Measurements from ENCODE around the gene GRIN3B.
"Not testable (repeated sequence)": the region's sequence is repeated elsewhere in the genome, so short reads cannot be mapped to it uniquely, and the experiment has no call there.

GRIN3B gene

DNA sequence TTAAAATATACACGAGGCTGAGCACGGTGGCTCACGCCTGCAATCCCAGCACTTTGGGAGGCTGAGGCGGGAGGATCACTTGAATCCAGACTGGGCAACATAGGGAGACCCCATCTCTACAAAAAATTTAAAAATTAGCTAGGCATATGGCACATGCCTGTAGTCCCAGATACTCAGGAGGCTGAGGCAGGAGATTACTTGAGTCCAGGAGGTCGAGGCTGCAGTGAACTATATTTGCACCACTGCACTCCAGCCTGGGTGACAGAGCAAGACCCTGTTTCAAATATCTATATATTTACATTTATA is 23.6 kb downstream of the GRIN3B start:
- not testable (repeated sequence) for DNase-seq

DNA sequence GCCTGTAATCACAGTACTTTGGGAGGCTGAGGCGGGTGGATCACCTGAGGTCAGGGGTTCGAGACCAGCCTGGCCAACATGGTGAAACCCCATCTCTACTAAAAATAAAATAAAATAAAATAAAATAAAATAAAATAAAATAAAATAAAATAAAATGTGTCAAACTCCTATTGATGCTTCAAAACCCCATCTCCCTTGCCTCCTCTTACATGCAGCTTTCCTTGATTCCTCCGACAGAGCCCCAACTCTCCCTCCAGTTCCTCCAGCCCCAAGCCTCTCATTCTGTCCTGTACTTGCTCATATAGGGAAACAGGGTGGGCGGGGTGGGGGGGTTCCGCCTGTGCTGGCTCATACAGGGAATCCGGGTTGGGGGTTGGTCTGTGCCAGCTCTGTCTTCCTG is 24.9 kb downstream of the GRIN3B start:
- DNase-seq, result not testable (repeated sequence)

DNA sequence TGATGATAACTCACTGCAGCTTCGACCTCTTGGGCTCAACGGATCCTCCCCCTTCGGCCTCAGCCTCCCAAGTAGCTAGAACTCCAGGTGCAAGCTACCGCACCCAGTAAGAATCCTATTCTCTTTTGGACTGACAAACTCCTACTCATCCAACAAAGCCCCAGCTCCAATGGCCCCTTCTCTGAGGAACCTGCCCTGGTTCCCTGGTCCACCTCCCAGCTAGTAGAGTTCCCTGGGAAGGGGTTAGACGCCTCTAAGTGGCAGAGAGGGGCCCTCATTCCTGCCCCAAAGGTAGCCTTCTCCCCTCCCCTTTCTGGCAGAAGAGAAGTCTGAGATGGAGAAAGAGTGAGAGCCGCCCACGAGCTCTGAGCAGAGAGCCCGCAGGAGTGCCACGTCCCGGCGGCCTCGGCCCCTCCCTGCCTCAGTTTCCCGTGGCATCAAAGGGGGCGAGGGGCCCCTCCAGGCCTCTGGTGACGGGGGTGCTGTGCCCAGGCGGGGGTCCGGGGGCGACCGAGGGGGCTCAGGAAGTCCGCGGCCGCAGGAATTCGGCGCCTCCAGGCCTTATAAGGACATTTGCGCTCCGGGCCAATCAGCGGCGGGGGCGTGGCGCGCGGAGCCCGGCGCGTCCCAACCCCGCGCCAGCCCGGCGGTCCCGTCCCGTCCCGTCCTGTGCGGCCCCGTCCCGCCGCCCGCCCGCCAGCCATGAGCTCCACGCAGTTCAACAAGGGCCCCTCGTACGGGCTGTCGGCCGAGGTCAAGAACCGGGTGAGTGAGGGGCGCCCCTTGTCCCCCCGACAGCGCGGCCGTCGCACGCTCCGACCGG is 26.0 kb downstream of the GRIN3B start, which contains the start of gene CNN2:
Gene CNN2, plus strand, starts transcription at position 649 of the 823 bp plus-strand sequence. Its CDS starts 54 bp downstream, at position 703.
- DNase-seq, result peak; percentile 25

DNA sequence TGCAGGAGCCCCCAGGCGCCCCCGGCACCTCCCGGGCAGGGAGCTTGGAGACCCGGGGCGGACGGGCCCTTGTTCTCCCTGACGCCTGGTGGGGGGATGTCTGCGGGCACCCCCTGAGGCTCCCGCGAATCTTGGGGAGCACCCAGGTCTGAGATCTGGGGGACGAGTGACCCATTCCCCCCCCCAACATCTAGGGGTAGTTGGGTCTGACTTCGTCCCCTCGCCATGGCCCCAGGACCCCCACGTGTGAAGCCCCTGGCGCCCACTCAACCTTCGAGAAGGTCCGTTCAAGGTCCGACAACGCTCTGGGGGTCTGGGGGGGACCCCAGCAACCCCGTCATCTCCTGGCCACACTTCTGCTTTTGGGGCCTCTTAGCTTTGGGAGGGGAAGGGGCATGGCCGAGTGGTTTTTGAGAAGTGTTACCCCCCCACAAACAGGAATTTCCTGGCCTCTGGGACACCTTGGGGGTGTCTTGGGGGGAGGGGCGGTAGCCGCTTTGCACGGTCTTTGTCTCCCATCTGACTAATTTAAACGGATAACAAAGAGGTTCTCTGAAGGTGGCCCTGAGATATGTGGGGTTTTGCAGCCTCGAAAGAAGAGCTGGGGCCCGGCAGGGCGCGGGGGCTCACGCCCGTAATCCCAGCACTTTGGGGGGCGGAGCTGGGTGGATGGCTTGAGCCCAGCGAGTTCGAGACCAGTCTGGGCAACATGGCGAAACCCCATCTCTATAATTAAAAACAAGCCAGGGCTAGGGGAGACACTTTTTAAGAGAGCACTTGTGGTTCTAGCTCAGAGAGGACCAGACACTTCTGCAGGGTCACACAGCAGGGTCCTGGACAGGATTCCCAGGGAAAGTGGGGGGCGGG is 26.8 kb downstream of the GRIN3B start:
- DNase-seq, result no peak

DNA sequence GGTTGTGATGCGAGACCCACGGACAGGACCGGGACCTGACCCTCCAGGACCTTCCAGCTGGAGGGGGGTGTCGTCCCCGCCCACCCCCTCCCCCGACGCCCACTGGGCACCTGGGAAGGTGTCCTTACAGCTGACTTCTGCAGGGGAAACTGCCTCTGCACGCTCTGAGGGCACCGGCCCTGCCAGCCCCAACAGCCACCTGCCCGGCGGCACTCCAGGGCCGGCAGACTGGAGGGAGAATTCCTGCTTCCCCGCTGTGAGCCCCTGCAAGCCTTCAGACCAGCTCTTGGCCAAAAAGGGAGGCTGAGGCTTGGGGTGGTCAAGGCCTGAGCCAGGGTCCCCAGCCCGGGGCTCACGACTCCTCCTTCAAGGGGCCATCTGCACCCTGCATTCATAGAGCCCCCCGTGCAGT is 27.4 kb downstream of the GRIN3B start:
- DNase-seq, result no peak

DNA sequence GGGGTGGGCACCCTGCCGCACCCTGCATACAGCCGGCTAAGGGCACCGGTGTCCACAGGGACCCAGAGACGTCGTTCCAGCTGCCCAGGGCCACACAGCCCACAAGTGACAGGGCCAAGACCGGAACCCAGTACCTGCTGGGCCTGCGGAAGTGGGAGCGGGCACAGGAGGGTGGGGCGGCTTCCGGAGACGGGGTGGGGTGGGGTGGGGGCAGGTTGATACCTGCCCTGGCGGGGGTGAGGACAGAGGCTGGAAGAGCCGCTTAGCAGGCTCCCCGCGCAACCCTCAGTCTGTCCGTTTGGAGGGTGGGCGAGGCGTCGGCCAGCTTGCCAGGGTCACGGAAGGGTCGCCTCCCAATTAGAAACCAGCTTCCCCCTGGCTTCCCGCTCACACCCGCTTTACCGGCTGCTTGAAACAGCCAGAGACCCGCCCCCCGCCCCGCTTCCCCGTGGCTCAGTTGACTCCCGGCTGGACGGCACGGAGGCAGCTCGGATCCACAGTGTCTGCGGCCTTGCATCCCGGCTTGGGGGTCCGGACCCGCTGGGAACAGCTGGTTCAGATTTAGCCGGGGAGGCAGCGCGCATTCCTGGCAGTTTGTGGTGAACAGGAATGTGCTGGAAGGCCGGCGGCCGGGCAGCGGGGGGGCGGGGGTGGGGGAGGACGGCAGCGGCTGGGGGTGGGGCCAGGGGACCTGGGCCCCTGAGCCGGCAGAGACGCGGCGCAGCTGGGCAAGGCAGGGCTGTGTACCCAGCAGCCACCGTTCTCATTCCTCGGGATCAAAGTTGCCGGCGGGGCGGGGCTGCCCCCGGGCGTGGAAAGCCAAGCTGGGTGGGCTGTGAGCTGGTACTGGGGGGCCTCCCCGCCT is 28.1 kb downstream of the GRIN3B start:
- peak; percentile 35 for DNase-seq

DNA sequence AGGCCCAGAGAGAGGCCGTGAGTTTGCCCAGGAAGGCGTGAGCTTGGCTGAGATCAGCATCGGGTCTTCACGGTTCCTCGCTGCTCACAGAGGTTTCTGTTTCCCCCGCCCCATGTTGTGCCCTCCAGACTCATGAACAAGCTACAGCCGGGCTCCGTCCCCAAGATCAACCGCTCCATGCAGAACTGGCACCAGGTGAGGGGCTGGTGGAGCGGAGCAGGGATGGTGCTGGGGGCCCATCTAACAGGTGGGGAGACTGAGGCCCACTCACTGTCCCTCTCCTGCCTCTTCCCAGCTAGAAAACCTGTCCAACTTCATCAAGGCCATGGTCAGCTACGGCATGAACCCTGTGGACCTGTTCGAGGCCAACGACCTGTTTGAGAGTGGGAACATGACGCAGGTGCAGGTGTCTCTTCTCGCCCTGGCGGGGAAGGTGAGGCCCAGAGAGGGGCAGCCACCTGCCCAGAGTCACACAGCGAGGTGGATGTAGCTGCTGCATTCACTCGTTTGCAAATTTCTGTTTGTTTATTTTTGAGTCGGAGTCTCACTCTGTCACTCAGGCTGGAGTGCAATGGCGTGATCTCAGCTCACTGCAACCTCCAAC is 32.1 kb downstream of the GRIN3B start:
- DNase-seq, result no peak

DNA sequence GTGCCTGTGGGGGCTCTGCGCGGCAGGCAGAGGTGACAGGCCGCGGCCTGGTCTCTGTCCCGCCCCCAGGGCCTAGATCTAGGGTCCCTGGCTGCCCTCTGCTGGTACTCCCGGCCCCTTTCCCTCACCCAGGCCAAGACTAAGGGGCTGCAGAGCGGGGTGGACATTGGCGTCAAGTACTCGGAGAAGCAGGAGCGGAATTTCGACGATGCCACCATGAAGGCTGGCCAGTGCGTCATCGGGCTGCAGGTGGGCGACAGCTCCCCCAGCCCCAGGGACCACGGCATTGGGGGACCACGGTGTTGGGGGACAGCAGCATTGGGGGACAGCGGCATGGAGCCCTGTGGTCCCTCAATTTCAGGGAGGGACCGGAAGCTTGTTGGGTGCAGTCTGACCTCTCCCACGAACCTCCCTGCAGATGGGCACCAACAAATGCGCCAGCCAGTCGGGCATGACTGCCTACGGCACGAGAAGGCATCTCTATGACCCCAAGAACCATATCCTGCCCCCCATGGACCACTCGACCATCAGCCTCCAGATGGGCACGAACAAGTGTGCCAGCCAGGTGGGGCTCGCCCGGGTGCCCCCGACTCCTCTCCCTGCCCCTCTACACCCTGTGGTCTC is 35.9 kb downstream of the GRIN3B start:
- no peak for DNase-seq

DNA sequence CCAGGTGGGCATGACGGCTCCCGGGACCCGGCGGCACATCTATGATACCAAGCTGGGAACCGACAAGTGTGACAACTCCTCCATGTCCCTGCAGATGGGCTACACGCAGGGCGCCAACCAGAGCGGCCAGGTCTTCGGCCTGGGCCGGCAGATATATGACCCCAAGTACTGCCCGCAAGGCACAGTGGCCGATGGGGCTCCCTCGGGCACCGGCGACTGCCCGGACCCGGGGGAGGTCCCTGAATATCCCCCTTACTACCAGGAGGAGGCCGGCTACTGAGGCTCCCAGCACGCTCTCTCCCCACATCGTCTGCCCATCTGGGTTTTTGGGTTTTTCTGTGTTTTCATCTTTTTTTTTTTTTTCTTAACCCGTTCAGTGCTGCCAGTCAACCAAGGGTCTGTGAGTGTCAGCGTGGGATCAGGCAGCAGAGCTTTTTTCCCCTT is 37.4 kb downstream of the GRIN3B start:
- no peak for DNase-seq

DNA sequence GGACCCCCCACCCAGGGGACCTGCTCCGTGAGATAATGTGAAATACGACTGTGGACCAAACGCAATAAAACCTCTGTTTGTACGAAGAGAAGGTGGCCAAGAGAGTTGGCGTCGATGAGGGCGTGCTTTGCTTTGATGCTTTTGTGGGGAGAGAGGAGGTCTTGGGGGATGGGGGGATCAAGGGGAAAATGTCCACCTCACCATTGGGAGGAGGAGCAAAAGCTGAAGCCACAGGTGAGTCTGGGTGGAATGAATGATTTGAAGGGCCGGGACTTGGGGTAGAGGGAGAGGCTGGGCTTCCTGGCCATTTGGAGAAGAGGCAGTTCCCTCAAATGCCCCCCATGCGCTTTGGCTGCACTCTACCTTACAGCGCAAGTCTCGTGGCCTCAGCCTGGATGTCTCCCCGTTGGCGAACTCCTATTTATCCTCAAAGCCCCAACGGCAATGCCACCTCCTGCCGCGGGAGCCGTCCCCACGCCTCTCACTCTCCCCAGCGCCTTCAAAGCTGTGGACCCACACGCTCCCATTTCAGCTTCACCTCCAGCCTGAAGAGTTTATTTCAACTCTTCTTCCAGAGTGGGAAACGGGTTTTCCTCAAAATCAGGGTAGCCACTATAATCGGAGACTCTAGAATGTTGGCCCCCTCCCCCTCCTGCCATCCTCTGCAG is 38.9 kb downstream of the GRIN3B start:
- DNase-seq, result no peak

DNA sequence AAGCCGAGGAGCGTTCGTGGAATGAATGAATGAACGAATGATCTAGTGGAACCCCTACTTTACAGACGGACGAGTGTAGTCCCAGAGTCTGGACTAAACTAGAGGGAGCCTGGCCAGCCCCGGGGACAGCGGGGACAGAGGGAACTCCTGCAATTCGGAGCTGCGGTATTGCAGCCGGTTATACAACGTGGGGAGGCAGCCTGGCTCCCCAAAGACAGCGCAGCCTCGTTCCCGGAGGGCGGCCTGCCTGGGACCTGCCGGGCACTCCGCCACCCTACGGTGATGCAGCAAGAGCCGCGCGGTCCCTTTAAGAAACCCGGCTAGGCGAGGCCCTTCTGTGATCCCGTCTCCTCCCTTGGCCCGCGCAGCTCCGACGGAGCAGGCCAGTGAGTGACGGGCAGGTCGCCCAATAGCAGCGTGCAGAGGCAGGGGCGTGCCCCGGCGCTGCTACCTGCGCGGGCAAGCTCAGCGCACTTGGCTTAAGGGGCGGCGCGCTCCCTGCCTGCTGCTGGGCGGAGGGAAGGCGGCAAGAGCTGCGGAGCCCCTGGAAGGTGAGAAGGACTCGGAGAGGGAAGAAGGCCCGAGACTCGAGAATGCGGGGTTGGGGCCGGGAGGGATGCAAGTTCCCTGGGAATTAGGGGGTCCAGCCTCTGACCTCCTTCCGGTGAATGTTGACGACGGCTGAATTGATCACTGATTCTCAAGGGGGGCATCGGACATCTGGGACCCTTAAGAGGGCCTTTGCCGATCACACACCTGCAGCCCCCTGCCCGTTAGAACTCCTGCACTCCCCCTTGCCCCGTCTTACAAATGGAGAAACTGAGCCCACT is 39.6 kb downstream of the GRIN3B start, which contains the start of gene ABCA7:
Gene ABCA7, plus strand, starts transcription at position 462 of the 830 bp plus-strand sequence. CDS start 1,255 bp downstream, outside the sequence.
- DNase-seq, result peak; percentile 97

DNA sequence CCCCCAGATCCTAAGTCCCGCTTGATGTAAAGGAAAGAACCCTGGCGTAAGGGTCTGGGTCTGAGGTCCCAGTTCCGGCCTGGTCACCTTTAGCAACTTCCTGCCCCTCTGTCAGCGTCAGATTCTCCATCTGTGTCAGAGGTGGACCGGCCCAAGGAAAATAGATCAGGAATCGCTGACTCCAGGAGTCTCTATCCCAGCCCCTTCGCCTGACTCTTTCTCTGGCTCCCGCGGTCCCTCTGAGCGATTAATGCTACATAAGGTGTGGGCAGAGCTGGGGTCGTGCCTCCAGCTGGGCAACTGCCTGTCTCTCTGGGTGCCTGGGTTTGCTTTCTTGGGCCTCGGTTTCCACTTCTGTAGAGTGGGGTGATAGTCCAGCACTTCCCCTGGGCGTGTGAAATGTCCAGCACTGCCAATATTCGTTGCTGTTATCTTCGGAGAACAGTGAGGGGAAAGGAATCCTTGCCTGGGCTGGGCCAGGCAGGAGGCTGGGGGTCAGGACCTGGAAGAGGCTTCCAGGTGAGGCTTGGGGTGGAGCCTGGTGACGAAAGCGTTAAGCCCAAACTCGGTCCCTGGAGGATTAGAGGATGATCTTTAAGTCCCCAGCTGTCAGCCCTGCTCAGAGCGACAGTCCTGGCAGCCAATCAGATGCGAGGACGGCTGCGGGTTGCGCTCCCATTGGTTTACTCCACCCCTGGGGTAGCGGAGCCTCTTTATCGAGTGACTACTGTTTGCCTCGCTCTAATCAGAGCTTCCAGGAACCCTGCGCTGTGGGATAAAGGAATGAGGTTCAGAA is 40.5 kb downstream of the GRIN3B start:
- peak; percentile 89 for DNase-seq

DNA sequence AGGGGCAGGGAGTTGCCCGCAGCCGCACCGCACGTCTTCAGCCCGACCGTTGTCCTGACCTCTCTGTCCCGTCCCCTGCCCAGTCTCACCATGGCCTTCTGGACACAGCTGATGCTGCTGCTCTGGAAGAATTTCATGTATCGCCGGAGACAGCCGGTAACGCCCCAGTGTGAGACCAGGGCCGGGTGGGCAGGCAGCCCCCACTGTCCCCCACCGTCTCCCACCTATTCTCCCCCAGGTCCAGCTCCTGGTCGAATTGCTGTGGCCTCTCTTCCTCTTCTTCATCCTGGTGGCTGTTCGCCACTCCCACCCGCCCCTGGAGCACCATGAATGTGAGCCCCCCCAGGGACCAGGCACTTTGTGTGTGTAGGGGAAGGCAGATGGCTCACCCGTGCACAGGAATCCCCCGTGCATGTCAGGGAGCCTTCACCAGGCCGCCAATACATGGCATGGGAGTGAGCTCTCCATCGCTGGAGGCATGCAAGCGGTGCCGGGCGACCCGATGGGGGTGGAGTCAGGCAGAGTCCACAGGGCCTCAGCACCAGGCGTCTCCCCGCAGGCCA is 41.1 kb downstream of the GRIN3B start:
- no peak for DNase-seq

DNA sequence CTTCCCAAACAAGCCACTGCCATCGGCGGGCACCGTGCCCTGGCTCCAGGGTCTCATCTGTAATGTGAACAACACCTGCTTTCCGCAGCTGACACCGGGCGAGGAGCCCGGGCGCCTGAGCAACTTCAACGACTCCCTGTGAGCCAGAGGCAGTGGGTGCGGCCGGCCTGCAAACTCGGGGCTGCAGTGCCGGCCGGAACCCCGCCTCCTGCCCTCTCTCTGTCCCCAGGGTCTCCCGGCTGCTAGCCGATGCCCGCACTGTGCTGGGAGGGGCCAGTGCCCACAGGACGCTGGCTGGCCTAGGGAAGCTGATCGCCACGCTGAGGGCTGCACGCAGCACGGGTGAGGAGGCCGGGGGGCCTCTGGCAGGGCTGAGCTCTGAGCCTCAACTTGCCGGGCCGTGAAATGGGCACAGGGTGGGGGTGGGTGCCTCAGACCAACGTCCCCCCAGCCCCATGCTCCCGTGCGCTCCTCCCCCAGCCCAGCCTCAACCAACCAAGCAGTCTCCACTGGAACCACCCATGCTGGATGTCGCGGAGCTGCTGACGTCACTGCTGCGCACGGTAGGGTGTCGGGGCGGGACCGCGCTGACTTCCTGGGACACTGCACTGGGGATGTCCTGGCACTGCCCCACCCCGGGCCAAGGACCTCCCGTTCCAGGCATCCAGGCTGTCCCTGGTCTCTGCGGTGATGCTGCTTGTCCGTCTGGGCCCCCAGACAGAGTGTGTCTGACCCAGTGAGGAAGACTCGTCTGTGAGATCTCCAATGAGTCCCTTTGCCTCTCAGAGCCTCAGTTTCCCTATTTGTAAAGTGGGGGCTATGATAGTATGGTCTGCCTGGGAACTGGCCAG is 41.8 kb downstream of the GRIN3B start:
- no peak for DNase-seq

DNA sequence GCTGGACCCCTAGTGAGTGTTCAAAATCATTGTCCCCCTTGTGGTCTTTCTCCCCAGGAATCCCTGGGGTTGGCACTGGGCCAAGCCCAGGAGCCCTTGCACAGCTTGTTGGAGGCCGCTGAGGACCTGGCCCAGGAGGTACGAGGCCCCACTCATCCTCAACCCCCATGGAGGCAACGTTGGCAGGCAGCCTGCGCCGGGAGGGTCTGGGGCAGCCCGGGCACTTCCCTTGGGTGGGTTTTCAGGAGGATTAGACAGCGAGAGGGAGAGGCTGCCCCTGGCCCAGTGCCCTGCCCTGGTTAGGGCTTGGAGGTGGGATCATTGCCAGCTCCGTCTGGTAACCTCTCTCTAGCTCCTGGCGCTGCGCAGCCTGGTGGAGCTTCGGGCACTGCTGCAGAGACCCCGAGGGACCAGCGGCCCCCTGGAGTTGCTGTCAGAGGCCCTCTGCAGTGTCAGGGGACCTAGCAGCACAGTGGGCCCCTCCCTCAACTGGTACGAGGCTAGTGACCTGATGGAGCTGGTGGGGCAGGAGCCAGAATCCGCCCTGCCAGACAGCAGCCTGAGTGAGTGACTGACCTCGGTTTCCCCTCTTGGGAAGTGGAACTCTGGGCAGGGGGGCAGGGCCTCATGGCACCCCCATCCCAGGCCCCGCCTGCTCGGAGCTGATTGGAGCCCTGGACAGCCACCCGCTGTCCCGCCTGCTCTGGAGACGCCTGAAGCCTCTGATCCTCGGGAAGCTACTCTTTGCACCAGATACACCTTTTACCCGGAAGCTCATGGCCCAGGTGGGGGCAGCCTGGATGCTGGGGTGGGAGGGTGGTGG is 42.7 kb downstream of the GRIN3B start:
- no peak for DNase-seq

DNA sequence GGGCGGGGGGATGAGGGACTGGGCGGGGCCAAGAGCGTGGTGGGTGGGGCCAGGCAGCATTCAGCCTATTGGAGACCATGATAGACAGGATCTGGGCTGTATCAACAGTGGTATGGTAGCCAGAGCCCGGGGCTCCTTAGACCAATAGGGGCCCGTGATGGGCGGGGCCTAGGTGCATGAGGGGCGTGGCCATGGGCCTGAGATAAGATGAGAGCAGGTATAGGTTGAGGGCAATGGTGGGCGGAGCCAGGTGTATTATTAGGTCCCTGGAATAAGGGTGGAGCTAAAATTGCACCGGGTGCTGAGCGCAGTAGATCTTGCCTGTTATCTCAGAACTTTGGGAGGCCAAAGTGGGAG is 45.0 kb downstream of the GRIN3B start:
- peak; percentile 28 for DNase-seq

DNA sequence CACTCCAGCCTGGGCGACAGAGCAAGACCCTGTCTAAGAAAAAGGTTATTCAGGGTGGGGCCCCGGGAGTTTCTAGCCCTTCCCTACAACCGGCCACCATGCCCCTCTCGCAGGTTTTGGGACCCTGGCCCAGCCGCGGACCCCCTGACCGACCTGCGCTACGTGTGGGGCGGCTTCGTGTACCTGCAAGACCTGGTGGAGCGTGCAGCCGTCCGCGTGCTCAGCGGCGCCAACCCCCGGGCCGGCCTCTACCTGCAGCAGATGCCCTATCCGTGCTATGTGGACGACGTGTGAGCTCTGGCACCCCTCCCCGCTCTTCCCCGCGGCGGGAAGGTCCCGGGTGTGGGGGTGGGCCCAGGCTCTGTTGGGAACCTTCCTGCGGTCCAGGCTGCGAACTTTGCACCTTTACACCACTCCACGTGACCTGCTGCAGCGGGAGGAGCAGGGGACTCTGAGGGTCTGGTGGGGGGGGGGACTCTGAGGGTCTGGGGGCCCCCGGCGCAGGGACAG is 46.0 kb downstream of the GRIN3B start:
- no peak for DNase-seq
